HEK293 (cell line): ENCODE data around the gene PERM1.

Experiments
- CTCF ChIA-PET: fragments of 350-600 bp; formaldehyde crosslinking; extraction: SDS; loops from one replicate; lab custom pipeline; 2021; ENCODE audit warnings: antibody characterized with exemption; lab: Yijun Ruan, JAX
- POLR2A ChIA-PET: fragments of 300-600 bp; formaldehyde crosslinking; extraction: SDS; loops from one replicate; lab custom pipeline; 2020; ENCODE audit warnings: antibody characterized with exemption, inconsistent platforms; lab: Yijun Ruan, JAX
- H3K27ac ChIP-seq: fragments of 200-500 bp; sonication (Bioruptor generic); 2 replicates; pipeline ENCODE4 v1.5.1; 2014; ENCODE audit warnings: low read depth, low read length, control low read depth, inconsistent platforms; ENCODE audit errors: extremely low read depth
- H3K36me3 ChIP-seq, 2 experiments: fragments of 200-500 bp in 1 of 2; sonication (Bioruptor generic) in 1 of 2; 1 replicate in 1 of 2; 2 replicates in 1 of 2; pipeline ENCODE4 v1.5.1; 2014 to 2017; ENCODE audit warnings: inconsistent platforms in 2 of 2, low read length in 2 of 2; ENCODE audit not compliant: control insufficient read depth in 2 of 2, insufficient read depth in 1 of 2
- H3K4me1 ChIP-seq: fragments of 200-500 bp; sonication (Bioruptor generic); 2 replicates; pipeline ENCODE4 v1.5.1; 2014; ENCODE audit warnings: mild to moderate bottlenecking, low read length, inconsistent platforms; ENCODE audit not compliant: control insufficient read depth, insufficient read depth
- H3K4me3 ChIP-seq: 2 replicates; pipeline ENCODE4 v1.5.1; 2011; ENCODE audit warnings: low read depth, mild to moderate bottlenecking, control low read depth, low read length, moderate library complexity
- H3K9me3 ChIP-seq: fragments of 200-500 bp; sonication (Bioruptor generic); 2 replicates; pipeline ENCODE4 v1.5.1; 2014; ENCODE audit warnings: low read depth, low read length, inconsistent platforms; ENCODE audit not compliant: control insufficient read depth, insufficient read depth
- GLIS1 ChIP-seq: fragments of 450-650 bp; formaldehyde crosslinking; IDR thresholded peaks from 2 replicates; pipeline ENCODE4 v1.5.1; 2016; ENCODE audit warnings: missing biosample characterization, missing genetic modification characterization
- HIC1 ChIP-seq: fragments of 450-650 bp; formaldehyde crosslinking; IDR thresholded peaks from 2 replicates; pipeline ENCODE4 v1.5.1; 2016; ENCODE audit warnings: missing biosample characterization, missing genetic modification characterization
- KLF1 ChIP-seq: fragments of 450-650 bp; formaldehyde crosslinking; IDR thresholded peaks from 2 replicates; pipeline ENCODE4 v1.5.1; 2016; ENCODE audit warnings: missing biosample characterization, missing genetic modification characterization
- KLF17 ChIP-seq: fragments of 450-650 bp; formaldehyde crosslinking; IDR thresholded peaks from 2 replicates; pipeline ENCODE4 v1.5.1; 2016; ENCODE audit warnings: missing biosample characterization, missing genetic modification characterization
- KLF8 ChIP-seq: fragments of 450-650 bp; formaldehyde crosslinking; IDR thresholded peaks from 2 replicates; pipeline ENCODE4 v1.5.1; 2016; ENCODE audit warnings: missing biosample characterization, missing genetic modification characterization
- KLF9 ChIP-seq: fragments of 450-650 bp; formaldehyde crosslinking; IDR thresholded peaks from 2 replicates; pipeline ENCODE4 v1.5.1; 2016; ENCODE audit warnings: missing biosample characterization, missing genetic modification characterization, low read depth
- REPIN1 ChIP-seq: fragments of 450-650 bp; formaldehyde crosslinking; IDR thresholded peaks from 2 replicates; pipeline ENCODE4 v1.5.1; 2017; ENCODE audit warnings: missing biosample characterization, missing genetic modification characterization, low read depth
- WT1 ChIP-seq: fragments of 450-650 bp; formaldehyde crosslinking; IDR thresholded peaks from 2 replicates; pipeline ENCODE4 v1.5.1; 2016; ENCODE audit warnings: missing biosample characterization, missing genetic modification characterization
- ZBTB7A ChIP-seq: fragments of 450-650 bp; formaldehyde crosslinking; IDR thresholded peaks from 2 replicates; pipeline ENCODE4 v1.5.1; 2016; ENCODE audit warnings: low read depth, missing biosample characterization, missing genetic modification characterization
- ZBTB8A ChIP-seq: fragments of 450-650 bp; formaldehyde crosslinking; IDR thresholded peaks from 2 replicates; pipeline ENCODE4 v1.5.1; 2016; ENCODE audit warnings: missing biosample characterization, missing genetic modification characterization
- ZEB2 ChIP-seq: fragments of 450-650 bp; formaldehyde crosslinking; IDR thresholded peaks from 2 replicates; pipeline ENCODE4 v1.5.1; 2016; ENCODE audit warnings: missing biosample characterization, missing genetic modification characterization
- ZFP3 ChIP-seq: fragments of 450-650 bp; formaldehyde crosslinking; IDR thresholded peaks from 2 replicates; pipeline ENCODE4 v1.5.1; 2016; ENCODE audit warnings: low read depth, missing biosample characterization, missing genetic modification characterization
- ZIC2 ChIP-seq: fragments of 450-650 bp; formaldehyde crosslinking; IDR thresholded peaks from 2 replicates; pipeline ENCODE4 v1.5.1; 2016; ENCODE audit warnings: missing biosample characterization, missing genetic modification characterization
- ZNF132 ChIP-seq: fragments of 450-650 bp; formaldehyde crosslinking; IDR thresholded peaks from 2 replicates; pipeline ENCODE4 v1.5.1; 2017; ENCODE audit warnings: missing biosample characterization, missing genetic modification characterization, borderline replicate concordance
- ZNF184 ChIP-seq: fragments of 450-650 bp; IDR thresholded peaks from 2 replicates; pipeline ENCODE4 v1.5.1; 2018; ENCODE audit warnings: missing biosample characterization, mild to moderate bottlenecking, missing genetic modification characterization
- ZNF223 ChIP-seq: fragments of 450-650 bp; formaldehyde crosslinking; IDR thresholded peaks from 2 replicates; pipeline ENCODE4 v1.5.1; 2016; ENCODE audit warnings: missing biosample characterization, missing genetic modification characterization
- ZNF37A ChIP-seq: fragments of 450-650 bp; IDR thresholded peaks from 2 replicates; pipeline ENCODE4 v1.5.1; 2018; ENCODE audit warnings: missing biosample characterization, missing genetic modification characterization
- ZNF391 ChIP-seq: fragments of 450-650 bp; formaldehyde crosslinking; IDR thresholded peaks from 2 replicates; pipeline ENCODE4 v1.5.1; 2016; ENCODE audit warnings: low read depth, missing biosample characterization, missing genetic modification characterization, borderline replicate concordance
- ZNF404 ChIP-seq: fragments of 450-650 bp; formaldehyde crosslinking; IDR thresholded peaks from 2 replicates; pipeline ENCODE4 v1.5.1; 2017; ENCODE audit warnings: missing biosample characterization, missing genetic modification characterization
- ZNF521 ChIP-seq: fragments of 450-650 bp; formaldehyde crosslinking; IDR thresholded peaks from 2 replicates; pipeline ENCODE4 v1.5.1; 2017; ENCODE audit warnings: missing biosample characterization, mild to moderate bottlenecking, missing genetic modification characterization
- ZNF621 ChIP-seq: fragments of 450-650 bp; formaldehyde crosslinking; IDR thresholded peaks from 2 replicates; pipeline ENCODE4 v1.5.1; 2017; ENCODE audit warnings: missing biosample characterization, missing genetic modification characterization
- ZNF660 ChIP-seq: fragments of 450-650 bp; IDR thresholded peaks from 2 replicates; pipeline ENCODE4 v1.5.1; 2018; ENCODE audit warnings: missing biosample characterization, mild to moderate bottlenecking, missing genetic modification characterization
- ZNF76 ChIP-seq: fragments of 450-650 bp; formaldehyde crosslinking; IDR thresholded peaks from 2 replicates; pipeline ENCODE4; 2016; ENCODE audit warnings: low read depth, missing biosample characterization, missing genetic modification characterization, borderline replicate concordance
- ZSCAN4 ChIP-seq: fragments of 450-650 bp; formaldehyde crosslinking; IDR thresholded peaks from 2 replicates; pipeline ENCODE4 v1.5.1; 2017; ENCODE audit warnings: missing biosample characterization, missing genetic modification characterization

Gene PERM1

DNA sequence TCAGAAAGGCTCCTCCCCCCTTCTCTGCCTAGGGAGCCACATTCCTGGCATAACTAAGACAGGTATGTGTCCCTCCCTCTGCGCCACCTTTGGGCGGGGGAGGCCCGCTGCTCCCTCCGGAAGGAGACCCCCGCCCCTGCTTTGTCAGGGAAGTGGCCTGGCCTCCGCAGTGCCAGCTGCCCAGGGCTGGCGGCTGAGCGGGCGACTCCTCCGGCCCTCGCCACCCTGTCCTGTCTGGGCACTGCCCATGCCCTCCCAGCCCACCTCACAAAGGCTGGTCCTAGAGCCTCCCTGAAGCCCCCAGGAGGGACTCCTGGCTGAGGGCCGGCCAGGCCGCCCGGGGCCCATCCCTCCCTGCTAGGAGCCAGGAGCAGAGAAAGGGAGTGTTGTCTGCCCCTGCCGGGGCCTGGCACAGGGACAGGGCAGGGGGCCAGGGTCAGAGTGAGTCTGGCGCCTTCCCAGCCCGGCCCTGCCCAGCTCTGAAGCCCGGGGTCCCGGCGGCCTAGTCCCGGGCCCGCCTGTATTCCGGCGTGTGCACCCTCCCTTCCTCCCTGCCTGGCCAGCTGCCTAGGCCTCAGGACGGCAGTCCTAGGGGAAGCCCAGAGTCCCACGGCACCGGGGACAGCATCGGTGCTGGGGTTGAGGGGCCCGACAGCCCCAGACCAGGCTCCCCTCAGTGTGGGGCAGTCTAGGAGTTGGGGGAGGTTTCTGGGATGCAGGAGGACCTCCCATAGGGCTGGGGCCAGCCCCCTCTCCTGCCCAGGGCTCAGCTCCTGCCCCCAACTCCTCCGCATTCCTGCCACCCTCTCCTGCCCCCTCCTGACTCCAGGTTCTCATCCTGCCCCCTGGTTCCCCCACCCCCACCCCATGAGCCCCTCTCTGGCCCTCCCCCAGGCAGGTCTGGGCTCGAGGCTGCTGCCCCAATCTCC, 43.1 kb upstream of the PERM1 start:
- no peaks in the 10 kb centered on the region for H3K9me3 ChIP-seq
- POLR2A ChIA-PET, result interaction anchor here (0.8 to 0.9 kb wide), 2 partner anchors 12 to 23 kb away, joined by 3 to 7 read pairs; partner anchors contain the start of gene ISG15
- H3K4me3 ChIP-seq, result no peak overlapping the region
- no peak overlapping the region for H3K27ac ChIP-seq
- H3K4me1 ChIP-seq, result peaks cover 3% of the 10 kb centered on the region; the same call in 1 of the 2 replicates
- peaks cover 0 to 50% of the 10 kb centered on the region in 2 experiments; a peak in 1 of 3 replicates for H3K36me3 ChIP-seq
- CTCF ChIA-PET, result interaction anchor here (0.5 to 2.0 kb wide), 3 partner anchors 23 to 39 kb away, joined by 3 to 8 read pairs (median 4); no protein-coding TSS in a partner anchor
- TF ChIP-seq KLF1 (tag by site-specific recombination) (0 out of 2 replicates have a peak, but pooled peaks have one; percentile 11), KLF8 (peak; percentile 19; the same call in 1 of the 2 replicates), REPIN1 (tag by site-specific recombination) (no peak), ZBTB8A (tag by site-specific recombination) (no peak), KLF17 (0 out of 2 replicates have a peak, but pooled peaks have one; percentile 23), HIC1 (tag by site-specific recombination) (peak; percentile 74; the same call in 1 of the 2 replicates), ZNF223 (tag by site-specific recombination) (no peak), ZIC2 (tag by site-specific recombination) (peak; percentile 44), ZNF391 (tag by site-specific recombination) (no peak), ZNF184 (no peak), GLIS1 (tag by site-specific recombination) (peak; percentile 71), ZNF76 (tag by site-specific recombination) (0 out of 2 replicates have a peak, but pooled peaks have one; percentile 38), ZNF132 (tag by site-specific recombination) (no peak), WT1 (tag by site-specific recombination) (peak; percentile 11; the same call in 1 of the 2 replicates)

DNA sequence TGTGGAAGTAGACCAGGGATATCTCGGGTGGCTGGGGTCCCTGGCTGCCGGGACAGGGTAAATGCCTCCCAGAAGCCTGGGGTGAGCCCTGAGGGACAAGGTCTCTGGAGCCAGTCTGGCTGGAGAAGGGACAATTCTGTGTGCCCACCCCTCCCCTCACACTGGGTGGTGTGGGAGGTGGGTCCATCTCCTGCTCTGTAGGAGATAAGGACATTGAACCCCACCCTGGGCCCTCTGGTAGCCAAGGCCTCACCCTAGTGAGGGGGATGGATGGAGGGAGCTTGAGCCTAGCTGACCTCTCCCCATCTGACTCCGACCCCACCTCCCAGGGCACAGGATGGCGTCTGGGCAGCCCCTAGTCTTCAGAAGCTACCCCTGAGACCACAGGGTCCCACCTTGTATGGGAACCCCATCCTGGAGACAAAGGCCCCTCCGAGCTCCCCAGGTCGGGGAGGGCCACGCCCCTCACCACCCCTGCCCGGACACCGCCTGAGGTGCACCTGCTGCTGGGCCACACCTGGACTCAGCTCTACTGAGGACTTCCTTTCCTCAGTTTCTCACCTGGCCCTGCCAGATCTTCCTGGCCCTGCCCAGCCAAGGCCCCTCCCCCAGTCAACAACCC, 42.4 kb upstream of the PERM1 start:
- POLR2A ChIA-PET, result no interaction called here
- no peak overlapping the region for H3K27ac ChIP-seq
- peak; percentile 13; the same call in 1 of the 2 replicates for TF ChIP-seq KLF1 (tag by site-specific recombination)
- TF ChIP-seq ZBTB7A, result no peak
- no peak for TF ChIP-seq ZNF76 (tag by site-specific recombination)
- 0 out of 2 replicates have a peak, but pooled peaks have one; percentile 18 for TF ChIP-seq ZEB2 (tag by site-specific recombination)
- no peak for TF ChIP-seq ZNF404 (tag by site-specific recombination)
- no peak for TF ChIP-seq ZFP3 (tag by site-specific recombination)
- TF ChIP-seq ZNF660 (tag by site-specific recombination), result no peak
- TF ChIP-seq KLF9 (tag by site-specific recombination), result 0 out of 2 replicates have a peak, but pooled peaks have one; percentile 29
- TF ChIP-seq ZSCAN4 (tag by site-specific recombination), result no peak
- TF ChIP-seq ZNF621 (tag by site-specific recombination), result no peak
- no peak for TF ChIP-seq ZNF37A (tag by site-specific recombination)
- peak; percentile 3; the same call in 1 of the 2 replicates for TF ChIP-seq GLIS1 (tag by site-specific recombination)
- TF ChIP-seq ZNF521 (tag by site-specific recombination), result no peak
- TF ChIP-seq, all 188 proteins: peak for 4
- no peaks in the 10 kb centered on the region for H3K9me3 ChIP-seq
- CTCF ChIA-PET, result interaction anchor here (0.9 to 2.0 kb wide), 3 partner anchors 22 to 119 kb away, joined by 4 to 8 read pairs (median 4); no protein-coding TSS in a partner anchor
- H3K4me3 ChIP-seq, result no peak overlapping the region
- H3K4me1 ChIP-seq, result peaks cover 3% of the 10 kb centered on the region; the same call in 1 of the 2 replicates
- peaks cover 0 to 50% of the 10 kb centered on the region in 2 experiments; a peak in 1 of 3 replicates for H3K36me3 ChIP-seq
